CD14-positive monocyte (primary cell): ENCODE measurements around the gene STK39. TPM values are rescaled to one million over a fixed set of nuclear protein-coding genes. Genes with fewer than 3 reads are reported as not detected.

Source experiments
- DNase-seq, 3 donors: peaks; one replicate each; pipeline ENCODE4 v3.0.0-alpha.2; 2011 to 2022
- H2AFZ ChIP-seq: 2 replicates; pipeline ENCODE4 v1.6.0; 2012; ENCODE audit warnings: mild to moderate bottlenecking, low read depth, low read length, inconsistent platforms; ENCODE audit not compliant: insufficient read depth, poor library complexity, severe bottlenecking
- H3K27ac ChIP-seq, 2 donors: 1 replicate in 1 of 2; 2 replicates in 1 of 2; pipeline ENCODE4 v1.5.1; 2012 to 2013; ENCODE audit warnings: low read length in 2 of 2, control low read depth in 1 of 2, inconsistent platforms in 1 of 2, low read depth in 1 of 2, mild to moderate bottlenecking in 1 of 2
- H3K27me3 ChIP-seq, 2 donors: one replicate each; pipeline versions ENCODE4 v1.6.0 to v1.6.1; 2011 to 2013; ENCODE audit warnings: low read length in 2 of 2; ENCODE audit not compliant: control insufficient read depth in 2 of 2, insufficient read depth in 2 of 2
- H3K36me3 ChIP-seq, 2 donors: replicated peaks in 1 of 2; 1 replicate in 1 of 2; 2 replicates in 1 of 2; pipeline versions ENCODE4 v1.5.1 to v1.6.1; 2012 to 2013; ENCODE audit warnings: low read length in 2 of 2, control low read depth in 1 of 2, inconsistent platforms in 1 of 2, mild to moderate bottlenecking in 1 of 2; ENCODE audit not compliant: insufficient read depth in 2 of 2, control insufficient read depth in 1 of 2
- H3K4me1 ChIP-seq, 2 donors: 1 replicate in 1 of 2; 2 replicates in 1 of 2; pipeline versions ENCODE4 v1.5.1 to v1.6.1; 2012 to 2013; ENCODE audit warnings: low read length in 2 of 2, control low read depth in 1 of 2, inconsistent platforms in 1 of 2, mild to moderate bottlenecking in 1 of 2, moderate library complexity in 1 of 2; ENCODE audit not compliant: insufficient read depth in 2 of 2, control insufficient read depth in 1 of 2
- H3K4me2 ChIP-seq: replicated peaks from 2 replicates; pipeline ENCODE3; 2012; ENCODE audit warnings: low read length, moderate library complexity, mild to moderate bottlenecking; ENCODE audit not compliant: poor library complexity, severe bottlenecking; ENCODE audit errors: extremely low read depth
- H3K4me3 ChIP-seq, 3 experiments: fragments of 200-600 bp in 1 of 3; sonication (generic) in 1 of 3; replicated peaks in 1 of 3; 1 replicate in 2 of 3; 2 replicates in 1 of 3; pipeline ENCODE4 v1.5.1; 2011 to 2013; ENCODE audit warnings: low read length in 3 of 3, mild to moderate bottlenecking in 3 of 3, control low read depth in 2 of 3, low read depth in 2 of 3, inconsistent platforms in 1 of 3, moderate library complexity in 1 of 3
- H3K79me2 ChIP-seq: 2 replicates; pipeline ENCODE4 v1.6.0; 2012; ENCODE audit warnings: mild to moderate bottlenecking, control low read depth, inconsistent platforms, low read length, moderate library complexity; ENCODE audit not compliant: insufficient read depth
- H3K9ac ChIP-seq: 2 replicates; pipeline ENCODE4 v1.6.0; 2017; ENCODE audit warnings: low read length, mild to moderate bottlenecking; ENCODE audit not compliant: insufficient read depth, poor library complexity, severe bottlenecking
- H3K9me3 ChIP-seq, 2 donors: replicated peaks in 1 of 2; 1 replicate in 1 of 2; 2 replicates in 1 of 2; pipeline versions ENCODE4 v1.5.1 to v1.6.1; 2012 to 2013; ENCODE audit warnings: low read length in 2 of 2, control low read depth in 1 of 2; ENCODE audit not compliant: control insufficient read depth in 1 of 2, insufficient read depth in 1 of 2
- H4K20me1 ChIP-seq: 2 replicates; pipeline ENCODE4 v1.6.0; 2012; ENCODE audit warnings: mild to moderate bottlenecking, low read length, control low read depth, moderate library complexity; ENCODE audit not compliant: insufficient read depth
- H3K27ac Mint-ChIP-seq, 7 donors: one replicate each; pipeline ENCODE4 v1.8.0; 2020; ENCODE audit warnings: mild to moderate bottlenecking in 7 of 7, mixed read lengths in 7 of 7, moderate library complexity in 6 of 7, inconsistent platforms in 2 of 7
- H3K27me3 Mint-ChIP-seq, 3 donors: one replicate each; pipeline ENCODE4 v1.8.0; 2021 to 2022; ENCODE audit warnings: low read depth in 3 of 3, mild to moderate bottlenecking in 3 of 3, mixed read lengths in 3 of 3, moderate library complexity in 3 of 3, inconsistent platforms in 1 of 3
- H3K36me3 Mint-ChIP-seq, 2 donors: one replicate each; pipeline ENCODE4 v1.8.0; 2020; ENCODE audit warnings: mixed read lengths in 2 of 2, inconsistent platforms in 1 of 2, mild to moderate bottlenecking in 1 of 2
- H3K4me1 Mint-ChIP-seq: one replicate; pipeline ENCODE4 v1.8.0; 2020; ENCODE audit warnings: mild to moderate bottlenecking, mixed read lengths
- H3K4me3 Mint-ChIP-seq, 2 donors: one replicate each; pipeline ENCODE4 v1.8.0; 2020; ENCODE audit warnings: mild to moderate bottlenecking in 2 of 2, mixed read lengths in 2 of 2, moderate library complexity in 1 of 2
- H3K9me3 Mint-ChIP-seq, 7 donors: one replicate each; pipeline ENCODE4 v1.8.0; 2020 to 2022; ENCODE audit warnings: mixed read lengths in 7 of 7, mild to moderate bottlenecking in 6 of 7, moderate library complexity in 6 of 7, inconsistent platforms in 2 of 7
- whole genome bisulfite sequencing: methylation state at CpG from one replicate; pipeline ENCODE4 v1.1.5; 2013; ENCODE audit warnings: missing lambda C conversion rate; ENCODE audit not compliant: insufficient coverage; 5-methylcytosine and 5-hydroxymethylcytosine counted together
- intact Hi-C, 2 donors: fragments of 100-400 bp; cut with micrococcal nuclease; formaldehyde crosslinking; loops; one replicate each; pipeline versions ENCODE4 v1.15.0 to v1.15.1; 2023
- polyA plus RNA-seq, 3 donors: library from polyadenylated mRNA; depleted of rRNA in 1 of 3; unstranded in 2 of 3; stranded (reverse) in 1 of 3; fragments of 300-500 nt in 2 of 3; fragments of >200 nt in 1 of 3; fragmentation: Illumina TruSeq in 2 of 3; gene quantifications; 1 replicate in 2 of 3; 2 replicates in 1 of 3; pipeline ENCODE4 v1.2.3, GENCODE V29; 2012 to 2021
- TF ChIP-seq, protein P1 (sequence below): fragments of 200-600 bp; IDR thresholded peaks from one replicate; pipeline ENCODE4 v1.8.0; 2022; ENCODE audit warnings: antibody characterized with exemption, mild to moderate bottlenecking

The STK39 gene
- polyA plus RNA-seq, 3 donors, result 1.2 to 2.7 (median 2.6) TPM

DNA sequence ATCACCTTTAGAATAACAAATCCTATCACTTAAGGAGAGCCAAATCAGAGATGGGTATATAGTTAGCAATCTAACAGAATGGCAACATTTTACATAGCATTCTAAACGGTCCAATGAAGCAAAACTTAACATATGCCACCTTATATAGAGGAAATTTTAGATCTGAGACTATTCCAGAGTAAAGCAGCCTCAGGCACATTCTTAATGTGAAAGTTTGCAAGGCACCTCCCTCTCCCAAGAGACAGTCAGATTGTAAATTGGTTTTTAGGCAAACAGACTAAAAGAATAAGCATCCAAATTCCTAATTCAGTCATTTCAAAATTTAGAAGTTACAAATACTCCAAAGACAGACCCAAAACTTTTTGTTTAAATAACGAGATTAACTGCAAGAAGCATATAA is 292.9 kb downstream of the STK39 start:
- no peaks in the 10 kb centered on the region for H3K4me1 ChIP-seq
- no peaks in the 10 kb centered on the region for H3K79me2 ChIP-seq
- H3K36me3 ChIP-seq, result peaks cover 14 to 22% of the 10 kb centered on the region in 2 donors
- no peak overlapping the region for H3K27ac ChIP-seq
- Mint-ChIP-seq H3K36me3 (peaks cover 15 to 18% of the 10 kb centered on the region in 2 donors), H3K27ac (no peak overlapping the region), H3K4me3 (no peak overlapping the region), H3K9me3 (peaks cover 0 to 5% (median 0%) of the 10 kb centered on the region in 7 donors), H3K4me1 (no peaks in the 10 kb centered on the region), H3K27me3 (no peaks in the 10 kb centered on the region)
- no peaks in the 10 kb centered on the region for H3K27me3 ChIP-seq
- H3K9ac ChIP-seq, result no peak overlapping the region
- TF ChIP-seq, protein P1, sequence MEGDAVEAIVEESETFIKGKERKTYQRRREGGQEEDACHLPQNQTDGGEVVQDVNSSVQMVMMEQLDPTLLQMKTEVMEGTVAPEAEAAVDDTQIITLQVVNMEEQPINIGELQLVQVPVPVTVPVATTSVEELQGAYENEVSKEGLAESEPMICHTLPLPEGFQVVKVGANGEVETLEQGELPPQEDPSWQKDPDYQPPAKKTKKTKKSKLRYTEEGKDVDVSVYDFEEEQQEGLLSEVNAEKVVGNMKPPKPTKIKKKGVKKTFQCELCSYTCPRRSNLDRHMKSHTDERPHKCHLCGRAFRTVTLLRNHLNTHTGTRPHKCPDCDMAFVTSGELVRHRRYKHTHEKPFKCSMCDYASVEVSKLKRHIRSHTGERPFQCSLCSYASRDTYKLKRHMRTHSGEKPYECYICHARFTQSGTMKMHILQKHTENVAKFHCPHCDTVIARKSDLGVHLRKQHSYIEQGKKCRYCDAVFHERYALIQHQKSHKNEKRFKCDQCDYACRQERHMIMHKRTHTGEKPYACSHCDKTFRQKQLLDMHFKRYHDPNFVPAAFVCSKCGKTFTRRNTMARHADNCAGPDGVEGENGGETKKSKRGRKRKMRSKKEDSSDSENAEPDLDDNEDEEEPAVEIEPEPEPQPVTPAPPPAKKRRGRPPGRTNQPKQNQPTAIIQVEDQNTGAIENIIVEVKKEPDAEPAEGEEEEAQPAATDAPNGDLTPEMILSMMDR, result no peak
- no peaks in the 10 kb centered on the region for H3K9me3 ChIP-seq
- DNase-seq, result no peak
- no CpG with 5 or more reads among the region's 2 CpGs for WGBS
- no peak overlapping the region for H3K4me3 ChIP-seq
- no peak overlapping the region for H2AFZ ChIP-seq
- H4K20me1 ChIP-seq, result no peaks in the 10 kb centered on the region
- intact Hi-C loops, result no loop called here
- H3K4me2 ChIP-seq, result no peak overlapping the region

DNA sequence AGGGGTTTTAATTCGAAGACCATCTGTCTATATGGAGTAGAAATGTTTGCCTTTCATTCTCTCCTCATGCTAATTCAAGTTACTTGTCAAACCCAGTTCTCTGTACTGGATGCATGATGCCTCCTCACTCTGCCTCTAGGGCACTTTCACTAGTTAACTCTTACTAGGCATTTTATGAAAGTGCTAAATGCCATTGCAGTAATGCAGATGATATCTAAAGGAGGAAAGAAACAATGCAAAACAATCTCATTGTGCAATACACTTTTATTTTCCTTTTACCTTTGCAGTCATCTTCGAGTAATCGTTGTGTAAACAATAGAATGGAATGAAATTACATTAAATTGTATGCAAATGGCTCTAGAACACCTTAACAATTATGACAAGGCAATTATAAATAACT is 293.6 kb downstream of the STK39 start:
- Histone ChIP-seq H3K4me2 (no peak overlapping the region), H2AFZ (no peak overlapping the region), H3K36me3 (peaks cover 14 to 20% of the 10 kb centered on the region in 2 donors), H3K4me3 (no peak overlapping the region), H4K20me1 (no peaks in the 10 kb centered on the region), H3K9ac (no peak overlapping the region), H3K4me1 (no peaks in the 10 kb centered on the region), H3K9me3 (no peaks in the 10 kb centered on the region), H3K79me2 (no peaks in the 10 kb centered on the region), H3K27ac (no peak overlapping the region), H3K27me3 (no peaks in the 10 kb centered on the region)
- peaks cover 12 to 18% of the 10 kb centered on the region in 2 donors for H3K36me3 Mint-ChIP-seq
- peaks cover 0 to 5% (median 0%) of the 10 kb centered on the region in 7 donors for H3K9me3 Mint-ChIP-seq
- H3K4me1 Mint-ChIP-seq, result no peaks in the 10 kb centered on the region
- WGBS, result no CpG with 5 or more reads among the region's 3 CpGs
- TF ChIP-seq, protein P1, result no peak
- no peaks in the 10 kb centered on the region for H3K27me3 Mint-ChIP-seq
- no peak for DNase-seq
- no peak overlapping the region for H3K27ac Mint-ChIP-seq
- intact Hi-C loops, result no loop called here
- no peak overlapping the region for H3K4me3 Mint-ChIP-seq
